Measurements from ENCODE around the gene LKAAEAR1. TPM values are rescaled to one million over a fixed set of nuclear protein-coding genes. Genes with fewer than 3 reads are reported as not detected.

Gene LKAAEAR1
- total RNA-seq, 5 donors from 2014 or later (not counting 1 experiment from before 2014, with no cell fraction given) = 0.30 to 0.86 (median 0.35) TPM; not detected in 2

DNA sequence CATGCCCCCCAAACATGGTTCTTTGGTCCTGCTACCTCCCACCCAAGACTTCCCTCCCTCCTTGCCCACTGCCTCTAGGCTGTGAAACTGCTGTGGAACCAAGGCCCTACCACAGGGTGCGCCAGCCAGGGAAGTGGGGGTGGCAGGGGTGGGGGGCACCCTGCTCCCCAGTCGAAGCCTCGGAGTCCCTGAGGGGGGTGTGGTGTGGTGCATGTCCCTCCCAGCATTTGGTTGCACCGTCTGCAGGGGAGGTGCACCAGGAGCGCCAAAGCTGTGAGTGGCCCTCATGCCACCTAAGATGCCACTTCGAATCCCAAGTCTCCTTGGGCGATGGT lies 6.7 kb downstream of the LKAAEAR1 start:
- no peaks in the 10 kb centered on the region for H3K27me3 ChIP-seq (replicated peaks in 1 of 2; ENCODE audit: control insufficient read depth in 2 of 2, extremely low read depth in 1 of 2, insufficient read depth in 2 of 2, low read length in 1 of 2)
- Mint-ChIP-seq H3K9me3 (no peaks in the 10 kb centered on the region), H3K4me3 (peak overlapping the region; percentile 83 to 91 (median 88)), H3K36me3 (peaks cover 3% of the 10 kb centered on the region), H3K4me1 (peaks cover 34 to 37% (median 37%) of the 10 kb centered on the region in 3 donors), H3K27me3 (no peaks in the 10 kb centered on the region), H3K27ac (peak overlapping the region; percentile 89 to 94)
- H3K36me3 ChIP-seq (ENCODE audit: control insufficient read depth in 2 of 2, extremely low read depth in 1 of 2, insufficient read depth in 1 of 2, low read length in 1 of 2) = peaks cover 7 to 34% of the 10 kb centered on the region in 2 donors
- H3K4me1 ChIP-seq (ENCODE audit: control insufficient read depth in 1 of 2, extremely low read depth in 1 of 2, insufficient read depth in 2 of 2, low read length in 2 of 2) = peaks cover 20 to 60% of the 10 kb centered on the region in 2 experiments
- POLR2A ChIA-PET = no interaction called here
- DNase-seq = no peak
- WGBS (ENCODE audit: insufficient coverage) = 0% methylated on average over 7 of the region's 7 CpGs
- CTCF ChIA-PET = interaction anchor here in 1 of 2 donors (0.6 kb wide), 1 partner anchor 176 kb away, joined by 4 read pairs; no protein-coding TSS in a partner anchor
- peak overlapping the region; percentile 76 for H3K27ac ChIP-seq (ENCODE audit: low read length)
- peak overlapping the region; percentile 90 to 97 for H3K4me3 ChIP-seq (ENCODE audit: control insufficient read depth in 1 of 2, extremely low read depth in 1 of 2, low read length in 1 of 2)
- ATAC-seq (replicated peaks in 1 of 4) = peak in 3 of 4 experiments; percentile 2 to 3 (median 2)
- H3K9me3 ChIP-seq = no peaks in the 10 kb centered on the region

GRCh38 chr20:64077094-64077493 lies 7.1 kb downstream of the LKAAEAR1 start:
- DNase-seq = peak in 7 of 35 experiments; percentile 20 to 57 (median 31)
- no peaks in the 10 kb centered on the region for H3K9me3 ChIP-seq
- peak overlapping the region; percentile 76 for H3K27ac ChIP-seq (ENCODE audit: low read length)
- H3K36me3 ChIP-seq (ENCODE audit: control insufficient read depth in 2 of 2, extremely low read depth in 1 of 2, insufficient read depth in 1 of 2, low read length in 1 of 2) = peaks cover 9 to 38% of the 10 kb centered on the region in 2 donors
- POLR2A ChIA-PET = no interaction called here
- H3K27ac Mint-ChIP-seq = peak overlapping the region; percentile 89 to 94
- peak overlapping the region; percentile 83 to 91 (median 88) for H3K4me3 Mint-ChIP-seq
- CTCF ChIA-PET = no interaction called here
- H3K4me1 Mint-ChIP-seq = peaks cover 31 to 36% (median 33%) of the 10 kb centered on the region in 3 donors
- H3K36me3 Mint-ChIP-seq = peaks cover 3% of the 10 kb centered on the region
- ATAC-seq (replicated peaks in 1 of 4) = peak in 2 of 4 experiments; percentile 10 to 21
- no peaks in the 10 kb centered on the region for H3K27me3 Mint-ChIP-seq
- WGBS (ENCODE audit: insufficient coverage) = 10% methylated on average over 7 of the region's 8 CpGs
- H3K4me1 ChIP-seq (ENCODE audit: control insufficient read depth in 1 of 2, extremely low read depth in 1 of 2, insufficient read depth in 2 of 2, low read length in 2 of 2) = peaks cover 18 to 56% of the 10 kb centered on the region in 2 experiments
- H3K4me3 ChIP-seq (ENCODE audit: control insufficient read depth in 1 of 2, extremely low read depth in 1 of 2, low read length in 1 of 2) = peak overlapping the region; percentile 90 to 97
- no peaks in the 10 kb centered on the region for H3K27me3 ChIP-seq (replicated peaks in 1 of 2; ENCODE audit: control insufficient read depth in 2 of 2, extremely low read depth in 1 of 2, insufficient read depth in 2 of 2, low read length in 1 of 2)
- no peaks in the 10 kb centered on the region for H3K9me3 Mint-ChIP-seq

DNA sequence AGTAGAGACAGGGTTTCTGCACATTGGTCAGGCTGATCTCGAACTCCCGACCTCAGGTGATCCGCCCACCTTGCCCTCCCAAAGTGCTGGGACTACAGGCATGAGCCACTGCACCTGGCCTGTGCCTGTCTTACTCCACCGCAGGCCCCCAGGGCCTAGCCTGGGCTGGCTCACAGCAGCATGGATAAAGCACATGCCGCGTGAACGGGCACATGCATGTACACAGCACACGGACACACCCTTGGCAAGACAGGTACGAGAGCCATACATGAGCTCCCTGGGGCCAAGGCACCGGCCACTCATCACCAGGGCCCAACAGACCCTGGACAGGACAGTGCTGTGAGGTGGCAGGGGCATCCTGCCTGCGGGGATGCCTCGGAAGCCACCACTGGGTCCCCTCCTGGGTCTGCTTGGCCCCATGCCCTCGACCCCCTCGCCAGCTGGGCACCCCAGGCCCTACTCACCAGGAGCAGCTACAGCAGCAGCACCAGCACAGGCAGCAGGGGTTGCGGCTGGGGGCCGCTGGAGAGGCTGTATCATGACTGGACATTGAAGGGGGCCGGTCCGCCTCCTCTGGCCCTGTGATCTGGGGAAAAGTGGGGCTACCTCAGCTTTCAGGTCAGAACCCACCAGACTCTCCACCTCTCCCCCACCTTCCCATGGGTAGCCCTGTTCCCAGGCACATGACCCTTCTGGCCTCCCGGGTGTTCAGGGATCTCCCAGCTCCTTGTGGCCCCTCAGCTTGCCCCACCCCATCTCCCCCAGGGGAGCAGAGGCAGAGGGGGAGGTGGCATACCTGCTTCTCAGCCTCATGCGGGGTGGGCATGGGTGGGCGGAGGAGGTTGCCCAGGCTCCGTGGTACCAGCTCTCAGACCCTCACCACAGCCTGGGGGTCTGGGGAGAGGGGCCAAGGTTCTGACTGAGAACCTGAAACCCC lies 7.9 kb downstream of the LKAAEAR1 start:
- ChIA-PET CTCF (no interaction called here), POLR2A (no interaction called here)
- peaks cover 3% of the 10 kb centered on the region for H3K36me3 Mint-ChIP-seq
- Histone ChIP-seq H3K9me3 (no peaks in the 10 kb centered on the region), H3K4me1 (ENCODE audit: control insufficient read depth in 1 of 2, extremely low read depth in 1 of 2, insufficient read depth in 2 of 2, low read length in 2 of 2) (peaks cover 15 to 54% of the 10 kb centered on the region in 2 experiments), H3K27me3 (replicated peaks in 1 of 2; ENCODE audit: control insufficient read depth in 2 of 2, extremely low read depth in 1 of 2, insufficient read depth in 2 of 2, low read length in 1 of 2) (no peaks in the 10 kb centered on the region), H3K27ac (ENCODE audit: low read length) (peak overlapping the region; percentile 76), H3K36me3 (ENCODE audit: control insufficient read depth in 2 of 2, extremely low read depth in 1 of 2, insufficient read depth in 1 of 2, low read length in 1 of 2) (peaks cover 9 to 42% of the 10 kb centered on the region in 2 donors), H3K4me3 (ENCODE audit: control insufficient read depth in 1 of 2, extremely low read depth in 1 of 2, low read length in 1 of 2) (peak overlapping the region; percentile 90 to 97)
- peaks cover 25 to 34% (median 26%) of the 10 kb centered on the region in 3 donors for H3K4me1 Mint-ChIP-seq
- H3K4me3 Mint-ChIP-seq = peak overlapping the region in 2 of 3 donors; percentile 21 to 91
- H3K27me3 Mint-ChIP-seq = no peaks in the 10 kb centered on the region
- WGBS (ENCODE audit: insufficient coverage) = 88% methylated on average over 16 of the region's 22 CpGs
- no peak for DNase-seq
- no peak for ATAC-seq (replicated peaks in 1 of 4)
- no peaks in the 10 kb centered on the region for H3K9me3 Mint-ChIP-seq
- peak overlapping the region; percentile 71 to 94 for H3K27ac Mint-ChIP-seq

DNA sequence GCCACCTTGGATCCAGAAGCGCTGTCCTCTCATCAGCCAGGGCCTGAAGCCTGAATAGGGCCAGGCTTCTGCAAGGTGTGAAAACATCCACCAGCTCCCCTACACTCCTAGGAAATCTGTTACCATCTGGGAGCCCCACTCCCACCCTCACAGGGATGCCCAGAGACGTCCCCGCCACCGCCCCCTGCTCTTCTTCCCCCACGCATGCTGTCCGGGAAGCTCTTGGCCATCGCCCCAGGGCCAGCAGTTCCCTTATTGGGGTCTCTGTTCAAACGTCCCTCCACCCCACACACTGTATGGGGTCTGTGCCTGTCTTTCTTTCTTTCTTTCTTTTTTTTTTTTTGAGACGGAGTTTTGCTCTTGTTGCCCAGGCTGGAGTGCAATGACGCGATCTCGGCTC lies 8.6 kb downstream of the LKAAEAR1 start:
- Histone ChIP-seq H3K4me1 (ENCODE audit: control insufficient read depth in 1 of 2, extremely low read depth in 1 of 2, insufficient read depth in 2 of 2, low read length in 2 of 2) (peaks cover 13 to 51% of the 10 kb centered on the region in 2 experiments), H3K4me3 (ENCODE audit: control insufficient read depth in 1 of 2, extremely low read depth in 1 of 2, low read length in 1 of 2) (no peak overlapping the region), H3K36me3 (ENCODE audit: control insufficient read depth in 2 of 2, extremely low read depth in 1 of 2, insufficient read depth in 1 of 2, low read length in 1 of 2) (peaks cover 9 to 42% of the 10 kb centered on the region in 2 donors), H3K9me3 (no peaks in the 10 kb centered on the region), H3K27me3 (replicated peaks in 1 of 2; ENCODE audit: control insufficient read depth in 2 of 2, extremely low read depth in 1 of 2, insufficient read depth in 2 of 2, low read length in 1 of 2) (no peaks in the 10 kb centered on the region), H3K27ac (ENCODE audit: low read length) (no peak overlapping the region)
- H3K27ac Mint-ChIP-seq = peak overlapping the region; percentile 22 to 43
- no peaks in the 10 kb centered on the region for H3K27me3 Mint-ChIP-seq
- DNase-seq (no peak), ATAC-seq (replicated peaks in 1 of 4) (no peak)
- 98% methylated on average over 7 of the region's 12 CpGs for WGBS (ENCODE audit: insufficient coverage)
- H3K36me3 Mint-ChIP-seq = peaks cover 3% of the 10 kb centered on the region
- ChIA-PET CTCF (no interaction called here), POLR2A (no interaction called here)
- peaks cover 18 to 34% (median 25%) of the 10 kb centered on the region in 3 donors for H3K4me1 Mint-ChIP-seq
- peak overlapping the region in 1 of 3 donors; percentile 91 for H3K4me3 Mint-ChIP-seq
- H3K9me3 Mint-ChIP-seq = no peaks in the 10 kb centered on the region

DNA sequence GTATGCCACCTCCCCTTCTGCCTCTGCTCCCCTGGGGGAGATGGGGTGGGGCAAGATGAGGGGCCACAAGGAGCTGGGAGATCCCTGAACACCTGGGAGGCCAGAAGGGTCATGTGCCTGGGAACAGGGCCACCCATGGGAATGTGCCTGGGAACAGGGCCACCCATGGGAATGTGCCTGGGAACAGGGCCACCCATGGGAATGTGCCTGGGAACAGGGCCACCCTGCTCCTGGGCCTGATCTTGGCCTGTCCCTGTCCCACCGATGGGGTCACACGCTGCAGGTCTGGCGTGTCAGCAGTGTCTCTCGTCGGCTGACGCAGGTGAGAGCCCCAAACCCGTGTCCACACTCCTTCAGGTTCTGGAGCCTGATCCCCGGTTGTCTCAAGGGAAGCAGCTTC lies 9.2 kb downstream of the LKAAEAR1 start:
- Mint-ChIP-seq H3K27me3 (no peaks in the 10 kb centered on the region), H3K27ac (peak overlapping the region in 1 of 2 donors; percentile 22), H3K4me3 (no peak overlapping the region), H3K9me3 (no peaks in the 10 kb centered on the region), H3K4me1 (peaks cover 13 to 29% (median 22%) of the 10 kb centered on the region in 3 donors), H3K36me3 (peaks cover 3% of the 10 kb centered on the region)
- no peak overlapping the region for H3K4me3 ChIP-seq (ENCODE audit: control insufficient read depth in 1 of 2, extremely low read depth in 1 of 2, low read length in 1 of 2)
- ChIA-PET POLR2A (no interaction called here), CTCF (interaction anchor here in 1 of 2 donors (0.7 kb wide), 1 partner anchor 28 kb away, joined by 10 read pairs; no protein-coding TSS in a partner anchor)
- 99% methylated on average over 8 of the region's 8 CpGs for WGBS (ENCODE audit: insufficient coverage)
- ATAC-seq (replicated peaks in 1 of 4) (no peak), DNase-seq (no peak)
- H3K36me3 ChIP-seq (ENCODE audit: control insufficient read depth in 2 of 2, extremely low read depth in 1 of 2, insufficient read depth in 1 of 2, low read length in 1 of 2) = peaks cover 9 to 42% of the 10 kb centered on the region in 2 donors
- H3K9me3 ChIP-seq = no peaks in the 10 kb centered on the region
- peaks cover 8 to 50% of the 10 kb centered on the region in 2 experiments for H3K4me1 ChIP-seq (ENCODE audit: control insufficient read depth in 1 of 2, extremely low read depth in 1 of 2, insufficient read depth in 2 of 2, low read length in 2 of 2)
- H3K27ac ChIP-seq (ENCODE audit: low read length) = no peak overlapping the region
- no peaks in the 10 kb centered on the region for H3K27me3 ChIP-seq (replicated peaks in 1 of 2; ENCODE audit: control insufficient read depth in 2 of 2, extremely low read depth in 1 of 2, insufficient read depth in 2 of 2, low read length in 1 of 2)

- Mint-ChIP-seq H3K27me3 (no peaks in the 10 kb centered on the region), H3K27ac (peak overlapping the region in 1 of 2 donors; percentile 27), H3K4me1 (peaks cover 13 to 32% (median 22%) of the 10 kb centered on the region in 3 donors), H3K36me3 (peaks cover 3% of the 10 kb centered on the region), H3K9me3 (no peaks in the 10 kb centered on the region), H3K4me3 (no peak overlapping the region)
- no peak for DNase-seq
- 94% methylated on average over 27 of the region's 28 CpGs for WGBS (ENCODE audit: insufficient coverage)
- no peaks in the 10 kb centered on the region for H3K9me3 ChIP-seq
- CTCF ChIA-PET = no interaction called here
- no peak overlapping the region for H3K27ac ChIP-seq (ENCODE audit: low read length)
- no peak overlapping the region for H3K4me3 ChIP-seq (ENCODE audit: control insufficient read depth in 1 of 2, extremely low read depth in 1 of 2, low read length in 1 of 2)
- no peaks in the 10 kb centered on the region for H3K27me3 ChIP-seq (replicated peaks in 1 of 2; ENCODE audit: control insufficient read depth in 2 of 2, extremely low read depth in 1 of 2, insufficient read depth in 2 of 2, low read length in 1 of 2)
- no peak for ATAC-seq (replicated peaks in 1 of 4)
- H3K36me3 ChIP-seq (ENCODE audit: control insufficient read depth in 2 of 2, extremely low read depth in 1 of 2, insufficient read depth in 1 of 2, low read length in 1 of 2) = peaks cover 9 to 42% of the 10 kb centered on the region in 2 donors
- H3K4me1 ChIP-seq (ENCODE audit: control insufficient read depth in 1 of 2, extremely low read depth in 1 of 2, insufficient read depth in 2 of 2, low read length in 2 of 2) = peaks cover 8 to 56% of the 10 kb centered on the region in 2 experiments
- POLR2A ChIA-PET = no interaction called here
Measured at GRCh38 chr20:64074184-64074789, 9.9 kb downstream of the LKAAEAR1 start.
